Measurements from ENCODE around the gene HMCN1.

GRCh38 chr1:185984113-185984836 is 250.1 kb downstream of the HMCN1 start:
- no peak for TF ChIP-seq POLR2A (IDR thresholded peaks at IDR 0.05; ENCODE audit: extremely low read depth, insufficient read length)
- no peak for TF ChIP-seq CTCF (IDR thresholded peaks at IDR 0.05; ENCODE audit: low read depth, low read length)
- no peak for TF ChIP-seq MYC (IDR thresholded peaks at IDR 0.05; ENCODE audit: low read depth, low read length)
